AG08395 (cell line): ENCODE data around the gene EPHB6.

ENCODE experiments used
- DNase-seq: peaks from one replicate; pipeline ENCODE4 v3.0.0; 2012; ENCODE audit warnings: mixed read lengths, low spot score

Gene EPHB6

DNA sequence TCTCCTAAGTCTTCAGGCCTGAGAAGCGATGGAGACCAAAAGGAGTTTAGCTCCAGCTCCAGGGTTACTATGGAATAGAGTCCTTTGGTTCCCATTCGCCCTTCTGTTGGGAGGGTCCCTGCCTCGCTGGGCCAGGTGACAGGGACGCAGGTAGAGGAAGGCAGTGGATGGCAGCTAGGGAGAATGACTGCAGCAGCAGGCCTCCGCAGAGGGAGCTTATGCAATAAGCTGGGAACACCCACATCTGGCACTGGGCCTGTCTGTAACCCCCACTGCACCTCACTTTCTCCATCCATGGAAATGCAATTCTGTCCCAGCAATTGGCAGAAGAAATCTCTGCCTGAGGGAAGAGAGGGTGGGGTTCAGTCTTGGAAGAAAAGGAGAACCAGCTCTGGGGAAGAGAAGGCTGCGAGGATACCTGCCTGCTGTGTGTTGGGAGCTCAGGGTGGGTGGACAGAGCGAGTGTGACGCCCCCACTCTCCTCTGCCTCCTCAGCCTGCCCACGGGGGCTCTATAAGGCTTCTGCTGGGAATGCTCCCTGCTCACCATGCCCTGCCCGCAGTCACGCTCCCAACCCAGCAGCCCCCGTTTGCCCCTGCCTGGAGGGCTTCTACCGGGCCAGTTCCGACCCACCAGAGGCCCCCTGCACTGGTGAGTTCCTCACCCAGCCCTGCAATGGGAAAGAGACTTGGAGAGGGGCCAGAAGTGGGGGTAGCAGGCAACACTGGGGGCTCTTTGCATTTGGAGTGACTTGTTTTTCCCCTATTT, 10.3 kb downstream of the EPHB6 start:
- no peak for DNase-seq

DNA sequence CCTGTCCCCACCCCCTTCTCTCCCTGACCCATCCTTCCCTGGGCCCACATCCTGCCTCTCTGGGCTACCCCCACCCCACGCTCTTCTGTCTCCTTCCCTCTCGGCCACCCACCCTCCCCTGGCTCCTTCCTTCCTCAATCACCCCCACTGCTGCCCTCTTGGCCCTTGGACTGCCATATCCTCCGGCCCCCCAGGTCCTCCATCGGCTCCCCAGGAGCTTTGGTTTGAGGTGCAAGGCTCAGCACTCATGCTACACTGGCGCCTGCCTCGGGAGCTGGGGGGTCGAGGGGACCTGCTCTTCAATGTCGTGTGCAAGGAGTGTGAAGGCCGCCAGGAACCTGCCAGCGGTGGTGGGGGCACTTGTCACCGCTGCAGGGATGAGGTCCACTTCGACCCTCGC, 10.9 kb downstream of the EPHB6 start:
- no peak for DNase-seq

DNA sequence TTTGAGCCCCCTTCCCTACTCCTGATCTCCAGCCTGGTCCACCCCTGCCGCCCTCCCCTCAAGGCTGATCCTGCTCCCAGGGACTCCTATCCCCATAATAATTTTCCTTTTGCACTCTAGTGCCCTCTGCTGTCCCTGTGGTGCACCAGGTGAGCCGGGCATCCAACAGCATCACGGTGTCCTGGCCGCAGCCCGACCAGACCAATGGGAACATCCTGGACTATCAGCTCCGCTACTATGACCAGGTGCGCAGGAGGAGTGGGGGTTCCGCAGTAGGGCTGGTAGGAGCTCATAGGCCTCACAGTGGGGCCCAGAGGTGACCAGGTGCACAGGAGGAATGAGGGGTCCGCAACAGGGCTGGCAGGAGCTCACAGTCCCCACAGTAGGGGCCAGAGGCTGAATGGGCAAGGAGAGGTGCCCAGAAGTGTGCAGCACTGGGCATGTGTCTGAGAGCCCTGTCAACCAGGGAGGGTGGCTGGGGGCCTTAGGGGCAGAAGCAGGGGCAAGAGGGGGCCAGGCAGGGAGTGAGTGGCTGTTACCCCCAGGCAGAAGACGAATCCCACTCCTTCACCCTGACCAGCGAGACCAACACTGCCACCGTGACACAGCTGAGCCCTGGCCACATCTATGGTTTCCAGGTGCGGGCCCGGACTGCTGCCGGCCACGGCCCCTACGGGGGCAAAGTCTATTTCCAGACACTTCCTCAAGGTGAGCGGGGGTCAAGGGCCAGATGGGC, 11.7 kb downstream of the EPHB6 start:
- peak; percentile 25 for DNase-seq

DNA sequence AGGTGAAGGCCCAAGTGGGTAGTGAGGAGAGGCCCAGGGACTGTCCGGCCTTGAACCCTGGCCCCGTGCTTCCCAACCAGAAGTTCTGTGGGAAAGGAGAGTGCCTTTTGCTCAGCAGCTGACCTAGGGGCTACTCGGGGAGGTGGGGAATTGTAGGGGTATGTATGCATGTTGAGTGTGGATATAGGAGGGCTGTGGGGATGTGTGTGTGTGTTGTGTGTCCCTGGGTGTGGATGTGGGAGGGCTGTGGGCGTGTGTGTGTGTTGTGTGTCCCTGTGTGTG, 12.2 kb downstream of the EPHB6 start:
- no peak for DNase-seq

DNA sequence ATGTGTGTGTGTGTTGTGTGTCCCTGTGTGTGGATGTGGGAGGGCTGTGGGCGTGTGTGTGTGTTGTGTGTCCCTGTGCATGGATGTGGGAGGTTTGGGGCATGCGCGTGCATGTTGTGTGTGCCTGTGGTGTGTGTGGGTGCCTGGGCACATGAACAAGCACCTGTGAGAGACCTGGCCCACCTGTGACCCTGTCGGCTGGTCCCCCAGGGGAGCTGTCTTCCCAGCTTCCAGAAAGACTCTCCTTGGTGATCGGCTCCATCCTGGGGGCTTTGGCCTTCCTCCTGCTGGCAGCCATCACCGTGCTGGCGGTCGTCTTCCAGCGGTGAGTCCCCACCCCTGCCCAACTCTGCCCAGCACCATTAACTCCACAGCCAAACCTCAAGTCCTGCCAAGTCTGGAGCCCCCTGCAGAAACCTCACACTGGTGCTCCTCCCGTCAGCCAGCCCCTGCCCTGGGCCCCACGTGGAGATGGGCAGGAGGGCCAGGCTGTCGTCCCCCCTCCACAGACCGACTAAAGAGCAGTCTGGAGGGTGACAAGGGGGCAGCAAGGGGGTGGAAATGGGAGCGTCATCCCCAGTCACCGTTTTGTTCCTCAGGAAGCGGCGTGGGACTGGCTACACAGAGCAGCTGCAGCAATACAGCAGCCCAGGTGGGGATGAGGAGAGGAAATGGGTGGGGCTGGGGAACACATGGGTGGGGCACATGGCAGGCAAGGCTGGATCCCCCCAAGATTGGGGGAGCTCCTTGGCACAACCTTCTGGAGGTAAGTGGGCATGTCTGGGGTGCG, 12.7 kb downstream of the EPHB6 start:
- no peak for DNase-seq

DNA sequence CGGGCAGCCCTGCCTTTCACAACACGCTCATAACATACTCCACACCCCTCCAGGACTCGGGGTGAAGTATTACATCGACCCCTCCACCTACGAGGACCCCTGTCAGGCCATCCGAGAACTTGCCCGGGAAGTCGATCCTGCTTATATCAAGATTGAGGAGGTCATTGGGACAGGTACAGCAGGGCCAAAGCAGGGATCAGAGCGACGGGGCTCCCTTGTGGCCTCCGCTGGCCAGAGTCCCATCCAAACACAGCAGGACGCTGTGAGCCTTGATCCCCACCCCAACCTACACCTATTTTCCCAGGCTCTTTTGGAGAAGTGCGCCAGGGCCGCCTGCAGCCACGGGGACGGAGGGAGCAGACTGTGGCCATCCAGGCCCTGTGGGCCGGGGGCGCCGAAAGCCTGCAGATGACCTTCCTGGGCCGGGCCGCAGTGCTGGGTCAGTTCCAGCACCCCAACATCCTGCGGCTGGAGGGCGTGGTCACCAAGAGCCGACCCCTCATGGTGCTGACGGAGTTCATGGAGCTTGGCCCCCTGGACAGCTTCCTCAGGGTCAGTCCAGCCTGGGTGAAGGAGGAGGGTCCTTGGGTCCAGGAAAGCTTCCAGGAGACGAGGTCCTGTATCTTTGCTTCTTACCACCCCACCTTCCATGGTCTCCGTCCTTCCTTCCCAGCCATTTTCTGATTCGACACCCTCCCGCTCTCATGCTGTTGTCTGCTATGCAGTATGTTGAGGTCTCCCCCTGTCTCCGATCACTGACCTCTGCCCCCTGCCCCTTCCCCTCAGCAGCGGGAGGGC, 13.5 kb downstream of the EPHB6 start:
- DNase-seq = no peak

DNA sequence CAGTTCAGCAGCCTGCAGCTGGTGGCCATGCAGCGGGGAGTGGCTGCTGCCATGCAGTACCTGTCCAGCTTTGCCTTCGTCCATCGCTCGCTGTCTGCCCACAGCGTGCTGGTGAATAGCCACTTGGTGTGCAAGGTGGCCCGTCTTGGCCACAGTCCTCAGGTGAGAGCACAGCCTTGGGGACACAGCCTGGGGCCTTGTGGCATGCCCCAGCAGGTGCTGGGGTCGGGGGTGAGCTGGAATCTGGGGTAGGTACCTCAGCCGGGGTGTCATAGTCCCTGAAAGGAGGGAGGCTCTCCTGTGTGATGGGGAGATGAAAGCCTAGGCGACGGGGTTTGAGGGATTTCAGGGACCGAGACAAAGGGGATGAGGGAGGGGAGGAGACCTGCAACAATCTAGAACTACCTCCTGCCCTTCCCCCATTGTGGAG, 14.1 kb downstream of the EPHB6 start:
- no peak for DNase-seq

DNA sequence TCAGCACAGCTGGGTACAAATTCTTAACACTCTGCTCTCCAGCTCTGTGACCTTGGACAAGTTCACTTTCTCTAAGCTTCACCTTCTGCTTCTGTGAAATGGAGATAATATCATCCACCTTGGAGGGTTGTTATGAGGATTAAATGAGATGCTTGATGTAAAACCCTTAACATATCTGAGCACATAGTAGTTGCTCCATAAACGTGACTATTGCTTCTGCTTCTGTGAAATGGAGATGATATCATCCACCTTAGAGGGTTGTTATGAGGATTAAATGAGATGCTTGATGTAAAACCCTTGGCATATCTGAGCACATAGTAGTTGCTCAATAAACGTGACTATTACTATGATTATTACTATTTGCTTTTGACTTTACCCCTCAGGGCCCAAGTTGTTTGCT, 14.6 kb downstream of the EPHB6 start:
- no peak for DNase-seq

DNA sequence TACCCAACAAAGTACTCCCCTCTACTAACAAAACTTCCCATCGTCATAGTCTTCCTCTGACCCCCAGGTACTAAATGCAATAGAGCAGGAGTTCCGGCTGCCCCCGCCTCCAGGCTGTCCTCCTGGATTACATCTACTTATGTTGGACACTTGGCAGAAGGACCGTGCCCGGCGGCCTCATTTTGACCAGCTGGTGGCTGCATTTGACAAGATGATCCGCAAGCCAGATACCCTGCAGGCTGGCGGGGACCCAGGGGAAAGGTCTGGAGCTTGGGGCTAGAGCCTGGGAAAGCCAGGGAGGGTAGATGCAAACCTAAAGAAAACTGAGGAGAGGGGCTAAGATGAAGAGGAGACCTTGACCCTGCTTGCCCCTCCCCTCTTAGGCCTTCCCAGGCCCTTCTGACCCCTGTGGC, 15.3 kb downstream of the EPHB6 start:
- no peak for DNase-seq

DNA sequence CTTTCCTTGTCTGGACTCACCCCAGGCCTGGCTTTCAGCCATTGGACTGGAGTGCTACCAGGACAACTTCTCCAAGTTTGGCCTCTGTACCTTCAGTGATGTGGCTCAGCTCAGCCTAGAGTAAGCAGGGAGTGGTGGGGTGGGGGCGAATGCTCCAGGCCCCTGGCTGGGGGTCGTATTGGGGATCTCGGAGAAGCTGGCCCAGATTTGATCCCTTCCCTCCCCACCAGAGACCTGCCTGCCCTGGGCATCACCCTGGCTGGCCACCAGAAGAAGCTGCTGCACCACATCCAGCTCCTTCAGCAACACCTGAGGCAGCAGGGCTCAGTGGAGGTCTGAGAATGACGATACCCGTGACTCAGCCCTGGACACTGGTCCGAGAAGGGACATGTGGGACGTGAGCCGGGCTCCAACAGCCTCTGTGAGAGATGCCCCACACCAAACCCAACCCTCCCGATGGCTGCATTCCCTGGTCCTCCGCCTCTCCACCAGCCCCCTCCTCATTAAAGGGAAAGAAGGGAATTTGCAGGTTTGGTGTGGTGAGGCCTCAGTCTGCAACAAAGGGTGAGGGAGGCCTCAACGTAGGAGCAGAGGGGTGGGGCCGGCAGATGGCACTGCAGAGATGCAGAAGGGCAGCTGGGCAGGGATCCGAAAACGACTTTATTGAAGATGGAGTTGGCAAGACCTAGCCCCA, 15.8 kb downstream of the EPHB6 start:
- no peak for DNase-seq

DNA sequence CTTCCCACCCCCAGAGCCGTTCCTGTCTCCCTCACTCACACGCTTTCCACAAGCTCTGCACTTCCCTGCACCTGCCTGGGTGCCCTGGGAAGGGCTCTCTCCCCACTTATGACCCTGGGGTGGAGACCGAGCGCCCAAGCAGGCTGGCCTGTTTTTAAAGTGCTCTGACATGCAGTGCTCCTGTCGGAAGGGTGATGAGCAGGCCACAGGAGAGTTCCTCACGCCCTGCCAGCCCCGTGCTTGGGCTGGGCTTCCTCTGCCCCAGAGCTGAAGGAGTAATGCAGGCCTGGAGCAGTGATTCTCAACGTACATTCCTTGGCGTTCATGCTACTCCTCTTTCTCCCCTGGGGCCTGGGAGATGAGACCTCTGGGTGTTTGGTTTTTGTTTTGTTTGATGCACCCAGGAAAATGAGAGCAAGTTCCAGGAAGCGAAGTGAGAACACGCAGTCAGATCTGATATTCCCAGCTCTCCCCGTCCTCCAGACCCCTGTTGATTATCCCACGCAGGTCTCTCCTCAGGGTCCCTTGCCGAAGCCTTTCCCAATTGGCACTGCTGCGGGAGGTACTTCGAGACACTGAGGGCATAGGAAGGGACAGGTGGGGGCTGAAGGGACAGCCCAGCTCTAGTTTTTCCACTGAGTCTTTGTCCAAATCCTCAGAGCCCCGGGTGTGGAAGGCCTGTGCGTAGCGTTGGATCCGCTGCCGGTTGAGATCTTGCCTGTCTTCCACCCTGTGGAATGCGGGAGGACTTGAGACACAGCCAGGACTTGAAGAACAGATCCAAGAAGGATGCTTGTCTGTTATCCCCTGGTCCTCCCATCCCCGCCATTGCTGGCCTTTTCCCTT, 16.6 kb downstream of the EPHB6 start:
- no peak for DNase-seq

DNA sequence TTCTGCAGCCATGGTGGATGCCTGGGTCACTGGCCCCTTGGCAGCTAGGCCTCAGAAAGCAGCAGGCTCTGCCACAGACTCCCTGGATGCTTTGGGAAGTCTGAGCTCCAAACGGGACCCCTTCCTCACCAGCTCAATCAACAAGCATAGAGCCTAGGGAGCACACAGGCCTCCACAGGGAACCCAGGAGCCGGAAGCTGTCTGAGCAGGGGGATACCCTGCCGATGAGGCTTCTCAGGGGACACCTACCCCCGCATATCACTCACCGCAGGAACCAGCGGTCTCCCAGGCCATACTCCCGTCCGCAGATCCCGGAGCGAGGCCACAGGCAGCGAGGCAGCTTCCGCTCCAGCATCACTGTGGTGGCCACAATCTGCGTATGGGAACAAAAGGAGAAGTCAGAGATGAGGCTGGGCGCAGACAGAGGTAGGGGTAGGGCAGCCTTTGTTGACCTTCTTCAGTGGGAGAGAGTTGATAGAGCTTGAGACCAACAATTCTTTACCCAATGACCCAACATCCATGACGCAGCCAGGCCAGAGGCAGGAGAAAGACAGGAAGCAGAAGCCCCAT, 17.3 kb downstream of the EPHB6 start:
- DNase-seq = no peak

DNA sequence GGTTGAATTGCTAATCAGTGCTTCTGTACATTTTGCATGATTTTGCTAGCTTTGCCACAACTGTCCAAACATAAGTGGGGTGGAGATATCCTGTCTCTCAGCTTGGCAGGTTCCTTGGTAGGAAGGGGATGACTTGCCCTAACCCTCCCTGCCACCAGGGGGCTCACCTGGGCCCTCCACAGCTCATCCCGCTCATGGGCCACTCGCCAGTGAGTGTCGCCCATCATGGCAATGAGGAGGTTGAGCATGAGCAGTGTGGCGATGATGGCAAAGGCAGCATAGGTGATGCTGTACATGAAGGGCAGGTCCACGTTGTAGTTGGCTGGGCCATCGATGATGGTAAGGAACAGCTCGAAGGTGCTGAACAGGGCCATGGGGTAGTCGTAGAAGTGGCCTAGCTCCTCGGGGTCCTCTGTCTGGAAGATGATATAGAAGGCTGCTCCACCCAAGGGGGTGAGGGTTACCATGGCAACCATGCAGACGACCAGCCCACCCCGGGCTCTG, 18.5 kb downstream of the EPHB6 start:
- DNase-seq = no peak

DNA sequence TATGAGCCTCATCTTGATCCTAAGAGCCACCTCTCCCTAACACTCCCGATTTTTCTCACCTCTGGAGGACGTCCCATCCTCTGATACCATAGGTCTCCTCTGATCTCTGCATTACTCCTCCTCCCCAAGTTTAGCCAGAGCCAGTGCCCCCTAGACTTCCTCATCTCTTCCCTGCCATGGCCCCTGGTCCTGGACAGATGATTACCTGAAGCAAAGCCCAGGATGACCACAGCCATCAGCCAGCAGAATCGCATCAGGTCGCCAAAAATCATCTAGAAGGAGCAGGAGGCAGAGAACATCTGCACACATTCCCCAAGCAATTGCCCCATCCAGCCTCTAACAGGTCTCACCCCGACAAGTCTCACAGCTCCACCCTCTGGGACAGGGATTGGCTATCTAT, 19.0 kb downstream of the EPHB6 start:
- no peak for DNase-seq

DNA sequence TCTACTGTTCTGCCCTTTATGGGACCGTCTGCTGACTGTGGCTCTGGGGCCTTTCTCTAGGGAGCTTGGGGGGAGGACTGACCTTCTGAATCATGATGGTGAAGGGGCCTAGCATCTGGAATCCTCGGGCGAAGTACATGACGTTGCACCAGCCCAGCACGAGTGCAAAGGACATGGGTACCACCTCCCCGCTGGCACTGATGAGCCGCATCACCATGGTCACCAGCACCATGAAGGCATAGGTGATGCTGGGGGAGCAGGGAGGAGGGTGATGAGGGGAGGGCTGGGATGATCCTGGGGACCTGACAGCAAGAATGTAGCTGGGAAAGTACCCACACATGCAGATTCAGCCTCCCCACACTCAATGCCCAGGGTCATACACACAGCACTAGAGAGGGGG, 19.5 kb downstream of the EPHB6 start:
- DNase-seq = no peak

DNA sequence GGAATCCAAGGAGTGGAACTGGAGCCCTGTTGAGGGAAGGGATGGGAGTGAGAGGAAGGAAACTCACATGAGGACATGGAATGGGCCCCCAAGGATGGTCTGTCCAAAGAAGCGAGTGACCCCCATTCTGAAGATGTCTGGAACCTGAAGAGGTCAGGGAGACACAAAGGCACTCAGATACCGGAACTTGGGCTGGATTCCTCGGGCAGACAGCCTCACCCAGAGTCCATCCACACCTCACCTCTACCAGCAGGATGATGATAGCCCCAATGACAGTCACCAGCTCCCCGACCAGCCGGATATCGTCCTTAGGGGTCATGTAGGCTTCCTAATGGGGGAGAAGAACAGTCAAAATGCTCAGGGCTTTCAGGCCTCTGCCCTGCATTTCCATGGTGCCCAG, 20.0 kb downstream of the EPHB6 start:
- no peak for DNase-seq

DNA sequence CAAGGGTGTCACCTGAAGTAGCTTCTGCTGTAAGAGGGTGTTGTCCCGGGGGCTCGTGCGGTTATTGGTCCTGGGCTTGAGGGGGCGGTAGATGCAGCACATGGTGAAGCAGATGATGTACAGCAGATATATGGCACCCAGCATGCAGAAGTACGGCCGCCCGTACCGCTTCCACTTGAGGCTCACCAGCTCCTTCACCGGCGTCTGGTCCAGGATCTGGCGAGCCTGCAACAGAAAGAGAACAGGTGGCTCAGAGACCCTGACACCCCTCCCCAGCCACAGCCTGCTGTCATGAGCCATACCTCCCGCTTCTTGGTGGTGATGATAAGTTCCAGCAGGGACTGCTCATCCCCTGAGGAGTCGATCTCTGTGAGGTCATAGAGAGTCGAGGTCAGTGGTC, 20.6 kb downstream of the EPHB6 start:
- DNase-seq = no peak

DNA sequence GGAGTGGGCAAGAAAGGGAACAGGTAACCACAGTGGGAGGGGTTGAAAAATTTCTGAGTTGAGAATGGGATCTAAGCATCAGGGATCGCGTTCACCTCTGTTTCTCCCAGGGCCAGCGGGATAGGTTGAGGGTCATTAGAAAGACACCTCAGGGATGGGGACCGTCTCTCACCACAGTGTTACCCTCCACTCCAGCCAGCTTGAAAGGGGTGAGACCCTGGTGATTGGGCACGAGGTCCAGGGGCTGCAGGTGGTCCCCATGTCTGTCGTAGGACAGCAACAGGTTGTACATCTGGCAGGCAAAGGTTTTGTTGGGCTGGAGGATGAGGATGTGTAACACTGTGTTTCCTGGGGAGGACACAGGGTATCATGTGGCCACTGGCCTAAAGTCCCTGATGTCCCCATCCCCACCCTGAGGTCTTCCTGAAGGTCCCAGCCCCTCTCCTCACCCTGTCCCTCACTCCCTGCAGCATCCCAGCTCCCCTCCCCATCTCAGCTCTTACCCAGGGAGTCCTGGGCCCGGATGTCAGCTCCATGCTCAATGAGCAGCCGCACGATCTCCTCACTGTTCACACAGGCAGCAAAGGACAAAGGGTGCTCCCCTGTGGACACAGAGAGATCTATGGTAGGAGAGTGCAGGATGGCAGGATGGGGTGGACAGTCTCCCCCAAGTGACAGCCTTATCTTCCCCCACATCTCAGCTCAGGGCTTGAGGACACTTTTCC, 21.5 kb downstream of the EPHB6 start:
- no peak for DNase-seq
